SK-N-MC (cell line): ENCODE measurements around the gene SLC7A1.
A peak's percentile ranks its signal among the peaks of the same experiment; 100 is the strongest.

Experiments used
- DNase-seq: peaks from one replicate; pipeline ENCODE4 v3.0.0-alpha.2; 2011; ENCODE audit warnings: low read depth, low spot score
- H3K27ac ChIP-seq: fragments of 200-600 bp; sonication (generic); 2 replicates; pipeline ENCODE4 v1.5.1; 2016; ENCODE audit warnings: mixed run types
- H3K36me3 ChIP-seq: fragments of 200-600 bp; sonication (generic); 2 replicates; pipeline ENCODE4 v1.6.1; 2017; ENCODE audit warnings: antibody characterized with exemption, low read length, mixed read lengths; ENCODE audit not compliant: insufficient read depth
- H3K4me3 ChIP-seq: fragments of 200-600 bp; sonication (generic); 2 replicates; pipeline ENCODE4 v1.5.1; 2016
- H3K9ac ChIP-seq: fragments of 200-600 bp; sonication (generic); 2 replicates; pipeline ENCODE4 v1.8.0; 2017; ENCODE audit warnings: mixed run types, mixed read lengths; ENCODE audit not compliant: insufficient read length
- H3K9me3 ChIP-seq: fragments of 200-600 bp; sonication (generic); 2 replicates; pipeline ENCODE4 v1.6.1; 2017; ENCODE audit warnings: low read depth, mild to moderate bottlenecking, antibody characterized with exemption, low read length, moderate library complexity, mixed read lengths
- EZH2 ChIP-seq: fragments of 200-600 bp; sonication (generic); IDR thresholded peaks from one replicate; pipeline ENCODE4 v1.6.1; 2017; ENCODE audit warnings: antibody characterized with exemption
- FOXP2 ChIP-seq: optimal IDR thresholded peaks from 2 replicates; pipeline ENCODE3; 2011; ENCODE audit warnings: mild to moderate bottlenecking, moderate library complexity; ENCODE audit not compliant: insufficient read depth; ENCODE audit errors: extremely low read length, control extremely low read depth
- POLR2AphosphoS5 ChIP-seq: IDR thresholded peaks from 2 replicates; pipeline ENCODE4 v1.6.1; 2012; ENCODE audit warnings: mild to moderate bottlenecking, low read depth, low read length, borderline replicate concordance

SLC7A1 gene

GRCh38 chr13:29494520-29494919, 101.0 kb downstream of the SLC7A1 start:
- Histone ChIP-seq H3K9ac (no peak overlapping the region), H3K36me3 (no peaks in the 10 kb centered on the region), H3K4me3 (no peak overlapping the region), H3K9me3 (no peaks in the 10 kb centered on the region), H3K27ac (no peak overlapping the region)
- no peak for TF ChIP-seq EZH2
- TF ChIP-seq POLR2AphosphoS5, result no peak
- TF ChIP-seq FOXP2, result no peak
- no peak for DNase-seq

GRCh38 chr13:29493796-29494195, 101.7 kb downstream of the SLC7A1 start:
- H3K9me3 ChIP-seq, result no peaks in the 10 kb centered on the region
- DNase-seq, result no peak
- H3K9ac ChIP-seq, result no peak overlapping the region
- no peak overlapping the region for H3K27ac ChIP-seq
- H3K4me3 ChIP-seq, result no peak overlapping the region
- TF ChIP-seq EZH2, result no peak
- no peaks in the 10 kb centered on the region for H3K36me3 ChIP-seq

DNA sequence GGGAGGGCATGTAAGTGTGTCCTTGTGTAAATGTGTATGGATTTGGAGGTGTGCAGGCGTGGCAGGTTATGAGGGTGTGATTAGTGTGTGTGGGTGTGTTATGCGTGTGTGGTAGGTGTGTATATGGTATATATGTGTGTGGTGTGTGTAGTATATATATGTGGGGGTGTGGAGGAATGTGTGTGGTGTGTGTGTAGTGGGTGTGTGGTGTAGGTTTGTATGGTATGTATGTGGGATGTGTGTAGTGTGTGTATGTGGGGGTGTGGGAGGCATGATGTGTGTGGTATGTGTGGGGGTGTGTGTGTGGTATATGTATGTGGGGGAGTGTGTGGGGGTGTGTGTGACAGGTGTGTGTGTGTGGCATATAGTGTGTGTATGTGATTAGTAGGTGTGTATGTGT, 104.2 kb downstream of the SLC7A1 start:
- TF ChIP-seq FOXP2, result no peak
- no peak for TF ChIP-seq EZH2
- no peak for TF ChIP-seq POLR2AphosphoS5
- DNase-seq, result no peak
- no peak overlapping the region for H3K4me3 ChIP-seq
- no peaks in the 10 kb centered on the region for H3K36me3 ChIP-seq
- no peak overlapping the region for H3K27ac ChIP-seq
- no peaks in the 10 kb centered on the region for H3K9me3 ChIP-seq
- H3K9ac ChIP-seq, result no peak overlapping the region

GRCh38 chr13:29490561-29490885, 105.0 kb downstream of the SLC7A1 start:
- Histone ChIP-seq H3K9me3 (no peaks in the 10 kb centered on the region), H3K27ac (no peak overlapping the region), H3K36me3 (no peaks in the 10 kb centered on the region), H3K9ac (no peak overlapping the region), H3K4me3 (no peak overlapping the region)
- DNase-seq, result no peak
- TF ChIP-seq POLR2AphosphoS5, result no peak
- TF ChIP-seq EZH2, result no peak
- no peak for TF ChIP-seq FOXP2

DNA sequence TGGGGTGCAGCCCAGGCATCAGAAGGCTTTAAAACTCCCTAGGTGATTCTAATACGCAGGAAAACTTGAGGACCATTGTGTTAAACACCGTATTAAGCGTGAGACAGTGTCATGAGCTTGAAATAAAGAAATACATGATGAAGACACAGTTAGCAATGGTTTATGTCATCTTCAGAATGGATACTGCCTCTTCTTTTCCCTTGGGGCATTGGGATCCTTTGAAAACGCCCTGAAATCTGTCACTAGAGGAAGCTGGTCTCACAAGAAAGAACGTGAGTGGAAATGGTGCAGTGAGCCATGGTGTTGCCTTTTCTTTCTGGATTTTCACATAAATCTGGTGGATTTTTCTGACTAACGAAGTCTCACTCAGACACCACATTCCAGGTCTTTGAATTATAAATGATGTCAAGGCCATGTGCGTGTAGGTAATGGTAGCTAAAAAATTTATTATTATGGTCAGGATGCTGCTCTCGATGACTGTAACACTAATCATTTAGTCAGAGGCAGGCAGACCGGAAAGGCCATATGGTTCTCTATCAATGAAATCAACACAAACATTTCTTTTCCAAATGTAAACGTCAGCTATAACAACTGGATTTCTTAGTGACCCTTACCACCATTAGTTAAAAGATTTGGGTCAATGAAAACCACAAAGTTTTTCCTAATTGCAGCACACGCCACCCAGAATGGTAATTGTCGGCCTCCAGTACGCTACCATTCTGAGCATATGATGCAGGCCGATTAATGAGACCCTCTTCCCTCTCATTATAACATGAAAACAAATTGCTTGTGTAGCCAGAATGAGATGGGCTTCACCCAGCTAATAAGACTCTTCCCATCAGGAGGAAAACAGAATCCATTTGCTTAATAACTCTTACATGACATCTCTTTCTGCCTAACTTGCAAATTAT, 105.6 kb downstream of the SLC7A1 start:
- no peak overlapping the region for H3K9ac ChIP-seq
- no peak for TF ChIP-seq EZH2
- no peak for TF ChIP-seq POLR2AphosphoS5
- no peak for TF ChIP-seq FOXP2
- DNase-seq, result no peak
- no peak overlapping the region for H3K27ac ChIP-seq
- H3K9me3 ChIP-seq, result no peaks in the 10 kb centered on the region
- H3K4me3 ChIP-seq, result no peak overlapping the region
- H3K36me3 ChIP-seq, result no peaks in the 10 kb centered on the region

GRCh38 chr13:29487466-29488454, 107.7 kb downstream of the SLC7A1 start:
- Histone ChIP-seq H3K9me3 (no peaks in the 10 kb centered on the region), H3K27ac (no peak overlapping the region), H3K4me3 (no peak overlapping the region), H3K36me3 (no peaks in the 10 kb centered on the region), H3K9ac (no peak overlapping the region)
- no peak for DNase-seq
- TF ChIP-seq FOXP2, result no peak
- no peak for TF ChIP-seq EZH2
- no peak for TF ChIP-seq POLR2AphosphoS5

DNA sequence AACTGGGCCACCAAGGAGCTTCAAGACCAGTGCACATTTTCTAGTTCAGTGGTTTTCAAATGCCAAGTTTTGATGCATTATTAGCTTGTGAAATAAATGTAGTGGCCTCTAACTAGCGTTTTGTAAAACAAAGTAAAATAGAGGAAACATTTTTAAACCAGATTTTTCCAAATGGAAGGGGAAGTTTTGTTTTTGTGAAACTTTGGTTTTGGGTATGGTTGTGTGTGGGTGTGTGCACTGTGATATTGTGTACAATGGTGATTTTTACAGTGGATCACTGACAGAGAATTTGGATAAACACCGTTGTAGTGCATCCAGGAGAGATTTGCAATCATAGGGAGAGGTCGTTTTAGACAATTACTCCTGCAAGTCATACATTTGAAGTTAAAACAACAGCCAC, 108.9 kb downstream of the SLC7A1 start:
- TF ChIP-seq POLR2AphosphoS5 (no peak), EZH2 (no peak), FOXP2 (no peak)
- no peaks in the 10 kb centered on the region for H3K9me3 ChIP-seq
- DNase-seq, result no peak
- H3K36me3 ChIP-seq, result no peaks in the 10 kb centered on the region
- H3K4me3 ChIP-seq, result no peak overlapping the region
- H3K27ac ChIP-seq, result no peak overlapping the region
- no peak overlapping the region for H3K9ac ChIP-seq

DNA sequence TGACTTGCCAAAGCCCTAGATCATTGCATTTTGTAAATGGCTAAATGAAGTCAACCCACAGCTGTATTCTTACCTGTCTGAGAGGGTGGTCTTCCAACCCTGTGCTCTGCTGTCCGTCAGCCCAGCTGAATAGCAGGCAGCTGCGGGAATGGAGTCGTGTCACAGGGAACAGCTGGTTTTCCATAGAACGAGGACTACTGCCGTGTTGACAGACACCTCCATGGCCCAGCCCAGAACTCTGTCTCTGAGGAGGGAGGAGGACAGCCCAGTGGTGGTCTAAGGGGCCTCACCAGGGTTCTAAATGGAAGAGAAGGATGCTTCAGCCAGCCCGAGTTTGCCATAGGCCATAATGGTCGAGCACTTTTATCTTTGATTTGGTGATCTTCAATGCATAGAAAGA, 110.7 kb downstream of the SLC7A1 start:
- Histone ChIP-seq H3K36me3 (no peaks in the 10 kb centered on the region), H3K9me3 (no peaks in the 10 kb centered on the region), H3K4me3 (no peak overlapping the region), H3K27ac (no peak overlapping the region), H3K9ac (no peak overlapping the region)
- TF ChIP-seq POLR2AphosphoS5, result no peak
- DNase-seq, result no peak

GRCh38 chr13:29484236-29484635, 111.3 kb downstream of the SLC7A1 start:
- Histone ChIP-seq H3K9ac (no peak overlapping the region), H3K4me3 (no peak overlapping the region), H3K36me3 (no peaks in the 10 kb centered on the region), H3K9me3 (no peaks in the 10 kb centered on the region), H3K27ac (no peak overlapping the region)
- peak; percentile 77 for DNase-seq
- TF ChIP-seq EZH2, result no peak
- peak; percentile 54; the same call in 1 of the 2 replicates for TF ChIP-seq POLR2AphosphoS5
- TF ChIP-seq FOXP2, result peak; percentile 64
